HepG2 (cell line): ENCODE data around the gene RREB1. TPM values are rescaled to one million over a fixed set of nuclear protein-coding genes. Genes with fewer than 3 reads are reported as not detected.
"Not testable (repeated sequence)": the region's sequence is repeated elsewhere in the genome, so short reads cannot be mapped to it uniquely, and the experiment has no call there.

Experiments
- ATAC-seq: fragments of 200-7000 bp; cut with Tn5 transposase; 3 replicates; pipeline ENCODE4 v1.9.1; 2020; ENCODE audit warnings: mild to moderate bottlenecking, moderate library complexity
- BruUV-seq: library from RNA; stranded (reverse); fragments of 400-500 nt; replicated peaks from 2 replicates; lab custom pipeline; 2021; lab: Mats Ljungman, UMichigan
- CTCF ChIA-PET: fragments of 300-600 bp; formaldehyde crosslinking; extraction: SDS; loops from one replicate; lab custom pipeline; 2021; ENCODE audit warnings: low total read pairs, inconsistent platforms, low intra/inter-chr PET ratio; lab: Yijun Ruan, JAX
- POLR2A ChIA-PET: fragments of 350-600 bp; sonication (Branson Sonifier 250); formaldehyde crosslinking; loops from one replicate; lab custom pipeline; 2020; ENCODE audit warnings: antibody characterized with exemption, inconsistent platforms; lab: Yijun Ruan, JAX
- DNase-seq: peaks from one replicate; pipeline ENCODE4 v3.0.0-alpha.2; 2015; ENCODE audit warnings: low spot score
- FAIRE-seq: peaks from 3 replicates; lab custom pipeline; 2011; peaks lifted over from hg19 to GRCh38; lab: Jason Lieb, UNC
- H2AFZ ChIP-seq: one replicate; pipeline ENCODE4 v1.6.1; 2011; ENCODE audit warnings: low read length, inconsistent platforms
- H3K27ac ChIP-seq: fragments of 300-600 bp; 3 replicates; pipeline ENCODE4 v1.8.0; 2011; ENCODE audit warnings: mixed run types, mild to moderate bottlenecking, mixed read lengths, low read length, inconsistent platforms; ENCODE audit not compliant: insufficient read depth; ENCODE audit errors: extremely low read length
- H3K27me3 ChIP-seq, 2 experiments: fragments of 200-600 bp in 1 of 2; 2 replicates in 1 of 2; 3 replicates in 1 of 2; pipeline versions ENCODE4 v1.6.0 to v1.8.0; 2011; ENCODE audit warnings: low read length in 2 of 2, mild to moderate bottlenecking in 2 of 2, moderate library complexity in 2 of 2, inconsistent platforms in 1 of 2; ENCODE audit not compliant: insufficient read depth in 2 of 2, control insufficient read depth in 1 of 2
- H3K36me3 ChIP-seq, 2 experiments: fragments of 200-600 bp in 1 of 2; replicated peaks in 1 of 2; 2 replicates in 1 of 2; 3 replicates in 1 of 2; pipeline versions ENCODE4 v1.5.1 to v1.8.0; 2011; ENCODE audit warnings: low read length in 2 of 2, inconsistent platforms in 1 of 2; ENCODE audit not compliant: insufficient read depth in 2 of 2, control insufficient read depth in 1 of 2
- H3K4me1 ChIP-seq: 2 replicates; pipeline ENCODE4 v1.5.1; 2012; ENCODE audit warnings: low read length, inconsistent platforms; ENCODE audit not compliant: insufficient read depth
- H3K4me2 ChIP-seq: 2 replicates; pipeline ENCODE4 v1.6.0; 2011; ENCODE audit warnings: low read depth, low read length, inconsistent platforms
- H3K4me3 ChIP-seq, 3 experiments: fragments of 200-600 bp in 1 of 3; sonication (generic), shearing (Covaris generic) in 1 of 3; replicated peaks in 1 of 3; 2 replicates each; pipeline ENCODE4 v1.5.1; 2011 to 2016; ENCODE audit warnings: low read length in 3 of 3, inconsistent platforms in 2 of 3, low read depth in 2 of 3, mild to moderate bottlenecking in 2 of 3, control low read depth in 1 of 3, mixed read lengths in 1 of 3; ENCODE audit not compliant: insufficient read depth in 1 of 3
- H3K79me2 ChIP-seq: one replicate; pipeline ENCODE4 v1.6.1; 2011; ENCODE audit warnings: low read length, inconsistent platforms; ENCODE audit not compliant: insufficient read depth
- H3K9ac ChIP-seq: 2 replicates; pipeline ENCODE4 v1.6.0; 2011; ENCODE audit warnings: mild to moderate bottlenecking, low read depth, low read length, inconsistent platforms; ENCODE audit not compliant: insufficient read depth
- H3K9me3 ChIP-seq: 2 replicates; pipeline ENCODE4 v1.5.1; 2012; ENCODE audit warnings: mild to moderate bottlenecking, low read length
- H4K20me1 ChIP-seq: 2 replicates; pipeline ENCODE4 v1.6.0; 2011; ENCODE audit warnings: inconsistent platforms, mild to moderate bottlenecking, low read length, moderate library complexity; ENCODE audit not compliant: insufficient read depth
- AFF4 ChIP-seq: sonication (generic); formaldehyde crosslinking; IDR thresholded peaks from 2 replicates; pipeline ENCODE4 v1.4.0; 2020; ENCODE audit warnings: missing genetic modification reagents
- ARID3A ChIP-seq: IDR thresholded peaks from 2 replicates; pipeline ENCODE4 v1.6.1; 2012; ENCODE audit warnings: low read depth, low read length, improper control_type of control experiment
- ARID5B ChIP-seq: IDR thresholded peaks from 2 replicates; pipeline ENCODE4 v1.4.0; 2020; ENCODE audit warnings: mild to moderate bottlenecking, missing genetic modification reagents
- HNF4G ChIP-seq, 2 experiments: sonication (generic) in 1 of 2; formaldehyde crosslinking in 1 of 2; IDR thresholded peaks; 2 replicates each; pipeline versions ENCODE4 v1.4.0 to v1.6.1; 2011 to 2020; ENCODE audit warnings: borderline replicate concordance in 2 of 2, low read depth in 2 of 2, mild to moderate bottlenecking in 2 of 2, low read length in 1 of 2, missing genetic modification reagents in 1 of 2, moderate library complexity in 1 of 2
- NCOR1 ChIP-seq: fragments of 200-600 bp; sonication (generic); IDR thresholded peaks from 2 replicates; pipeline ENCODE4 v1.7.0; 2017; ENCODE audit warnings: antibody characterized with exemption, low read length, borderline replicate concordance
- ZBTB38 ChIP-seq: sonication (generic); formaldehyde crosslinking; IDR thresholded peaks from 2 replicates; pipeline ENCODE4 v1.5.1; 2020; ENCODE audit warnings: mild to moderate bottlenecking, missing genetic modification reagents
- ZFAT ChIP-seq: sonication (generic); formaldehyde crosslinking; conservative IDR thresholded peaks from 2 replicates; pipeline ENCODE4 v1.8.1; 2023; ENCODE audit warnings: missing genetic modification reagents, inconsistent platforms
- ZNF501 ChIP-seq: sonication (generic); formaldehyde crosslinking; IDR thresholded peaks from 2 replicates; pipeline ENCODE4 v1.5.1; 2020; ENCODE audit warnings: mild to moderate bottlenecking, moderate library complexity, missing genetic modification reagents
- ZNF713 ChIP-seq: sonication (generic); formaldehyde crosslinking; IDR thresholded peaks from 2 replicates; pipeline ENCODE4 v1.4.0; 2020; ENCODE audit warnings: mild to moderate bottlenecking, missing genetic modification reagents
- WGBS: methylation state at CpG from one replicate; pipeline ENCODE4 v1.1.6; 2017; ENCODE audit warnings: low lambda C conversion rate; 5-methylcytosine and 5-hydroxymethylcytosine counted together
- in situ Hi-C: cut with HindIII; loops from 2 replicates; pipeline ENCODE4 v1.10.0; 2017; ENCODE audit warnings: low pct_unique_long_range_greater_than_20kb; ENCODE audit not compliant: extremely low pct_ligation_motif_present
- intact Hi-C: fragments of 100-400 bp; cut with micrococcal nuclease; formaldehyde crosslinking; loops from one replicate; pipeline ENCODE4 v1.10.0; 2022; ENCODE audit not compliant: unreplicated experiment
- polyA plus RNA-seq, 8 experiments: library from polyadenylated mRNA; depleted of rRNA in 3 of 8; stranded (reverse) in 7 of 8; unstranded in 1 of 8; fragments of >200 nt; fragmentation: Illumina TruSeq in 4 of 8; extraction: Trizol in 4 of 8; gene quantifications; 2 replicates each; pipeline versions ENCODE4 v1.2.1 to v1.2.3, GENCODE V29; 2011 to 2016; ENCODE audit warnings: low read depth in 4 of 8, missing spikeins in 1 of 8, mixed read lengths in 1 of 8; ENCODE audit not compliant: insufficient read depth in 1 of 8
- total RNA-seq, 5 experiments: library from RNA; depleted of rRNA; stranded (reverse); fragments of >200 nt; fragmentation: Illumina TruSeq; extraction: Trizol; gene quantifications; 2 replicates each; pipeline ENCODE4 v1.2.3, GENCODE V29; 2016; ENCODE audit warnings: low read depth in 1 of 5

Gene RREB1
- total and polyA plus RNA-seq, 2 of the 13 experiments (the other 11 are each of a cell fraction or from before 2014, with no cell fraction given), result 6.1 to 23.2 TPM

GRCh38 chr6:7264686-7265384 is 157.1 kb downstream of the RREB1 start (continued):
- TF ChIP-seq ARID5B (CRISPR knock-in tag), result peak; percentile 43; the same call in 1 of the 2 replicates
- peak; percentile 30; the same call in 1 of the 2 replicates for TF ChIP-seq HNF4G (IDR thresholded peaks at IDR 0.05; ENCODE audit: borderline replicate concordance, low read depth, low read length)
- TF ChIP-seq HNF4G (CRISPR knock-in tag; IDR thresholded peaks at IDR 0.05; ENCODE audit: borderline replicate concordance, low read depth), result no peak; the same call in 1 of the 2 replicates
- peak; percentile 73 for TF ChIP-seq NCOR1
- TF ChIP-seq ZBTB38 (CRISPR knock-in tag), result 0 out of 2 replicates have a peak, but pooled peaks have one; percentile 33
- TF ChIP-seq ARID3A, result 0 out of 2 replicates have a peak, but pooled peaks have one; percentile 48
- no peak for TF ChIP-seq AFF4 (CRISPR knock-in tag)
- TF ChIP-seq ZNF713 (CRISPR knock-in tag), result no peak
- TF ChIP-seq ZFAT (CRISPR knock-in tag), result no peak
- peak; percentile 34; the same call in 1 of the 2 replicates for TF ChIP-seq ZNF501 (CRISPR knock-in tag)

- FAIRE-seq, CTCF ChIA-PET, H3K4me3 ChIP-seq: not testable (repeated sequence)
Measured at GRCh38 chr6:7265385-7265726, 157.6 kb downstream of the RREB1 start.

More at GRCh38 chr6:7265385-7265726, 157.6 kb downstream of the RREB1 start:
- DNase-seq, H3K4me2 ChIP-seq, H3K9ac ChIP-seq, H3K79me2 ChIP-seq, intact Hi-C loops, H3K27me3 ChIP-seq, ATAC-seq, POLR2A ChIA-PET, H3K9me3 ChIP-seq, H4K20me1 ChIP-seq, H2AFZ ChIP-seq, H3K36me3 ChIP-seq, H3K27ac ChIP-seq, in situ Hi-C loops, BruUV-seq: not testable (repeated sequence)
- H3K4me1 ChIP-seq, result peaks cover 53% of the 10 kb centered on the region
- 76% methylated on average over 7 of the region's 7 CpGs for WGBS
